Thoracic aorta (tissue), 2 donors: ENCODE results near the gene ATP6V0B. TPM values are rescaled to one million over a fixed set of nuclear protein-coding genes. Genes with fewer than 3 reads are reported as not detected.

Source experiments
- ATAC-seq: fragments of 150-250 bp; one replicate; pipeline ENCODE4 v1.8.0; 2017; ENCODE audit warnings: low read depth; ENCODE audit not compliant: insufficient number of reproducible peaks, low FRiP score
- DNase-seq: peaks from one replicate; pipeline ENCODE4 v3.0.0-alpha.2; 2020; ENCODE audit warnings: low spot score
- H3K27ac ChIP-seq, 2 donors: fragments of 200-600 bp; sonication (generic); 1 replicate in 1 of 2; 2 replicates in 1 of 2; pipeline ENCODE4 v1.5.1; 2016; ENCODE audit warnings: mild to moderate bottlenecking in 2 of 2, moderate library complexity in 2 of 2
- H3K27me3 ChIP-seq: fragments of 200-600 bp; sonication (generic); replicated peaks from 2 replicates; pipeline ENCODE4 v1.6.0; 2016; ENCODE audit warnings: mild to moderate bottlenecking; ENCODE audit not compliant: insufficient read depth
- H3K36me3 ChIP-seq: fragments of 200-600 bp; sonication (generic); one replicate; pipeline ENCODE4 v1.5.1; 2016
- H3K4me1 ChIP-seq, 2 donors: fragments of 200-600 bp; sonication (generic); 1 replicate in 1 of 2; 2 replicates in 1 of 2; pipeline versions ENCODE4 v1.5.1 to v1.6.0; 2016; ENCODE audit warnings: low read depth in 2 of 2, mild to moderate bottlenecking in 1 of 2; ENCODE audit not compliant: control insufficient read depth in 1 of 2
- H3K4me3 ChIP-seq: fragments of 200-600 bp; sonication (generic); 2 replicates; pipeline ENCODE4 v1.5.1; 2016; ENCODE audit warnings: mild to moderate bottlenecking
- H3K9me3 ChIP-seq: fragments of 200-600 bp; sonication (generic); 2 replicates; pipeline ENCODE4 v1.5.1; 2016
- CTCF ChIP-seq: fragments of 200-600 bp; sonication (generic); IDR thresholded peaks from one replicate; pipeline ENCODE4 v1.5.1; 2019; ENCODE audit warnings: antibody characterized with exemption
- total RNA-seq, 2 donors: library from RNA; depleted of rRNA; stranded (reverse); fragments of >200 nt; gene quantifications; one replicate each; pipeline versions ENCODE4 v1.1.0 to v1.2.3, GENCODE V29; 2016

The ATP6V0B gene
- total RNA-seq, 2 donors from 2014 or later = 72.3 to 136 TPM

DNA sequence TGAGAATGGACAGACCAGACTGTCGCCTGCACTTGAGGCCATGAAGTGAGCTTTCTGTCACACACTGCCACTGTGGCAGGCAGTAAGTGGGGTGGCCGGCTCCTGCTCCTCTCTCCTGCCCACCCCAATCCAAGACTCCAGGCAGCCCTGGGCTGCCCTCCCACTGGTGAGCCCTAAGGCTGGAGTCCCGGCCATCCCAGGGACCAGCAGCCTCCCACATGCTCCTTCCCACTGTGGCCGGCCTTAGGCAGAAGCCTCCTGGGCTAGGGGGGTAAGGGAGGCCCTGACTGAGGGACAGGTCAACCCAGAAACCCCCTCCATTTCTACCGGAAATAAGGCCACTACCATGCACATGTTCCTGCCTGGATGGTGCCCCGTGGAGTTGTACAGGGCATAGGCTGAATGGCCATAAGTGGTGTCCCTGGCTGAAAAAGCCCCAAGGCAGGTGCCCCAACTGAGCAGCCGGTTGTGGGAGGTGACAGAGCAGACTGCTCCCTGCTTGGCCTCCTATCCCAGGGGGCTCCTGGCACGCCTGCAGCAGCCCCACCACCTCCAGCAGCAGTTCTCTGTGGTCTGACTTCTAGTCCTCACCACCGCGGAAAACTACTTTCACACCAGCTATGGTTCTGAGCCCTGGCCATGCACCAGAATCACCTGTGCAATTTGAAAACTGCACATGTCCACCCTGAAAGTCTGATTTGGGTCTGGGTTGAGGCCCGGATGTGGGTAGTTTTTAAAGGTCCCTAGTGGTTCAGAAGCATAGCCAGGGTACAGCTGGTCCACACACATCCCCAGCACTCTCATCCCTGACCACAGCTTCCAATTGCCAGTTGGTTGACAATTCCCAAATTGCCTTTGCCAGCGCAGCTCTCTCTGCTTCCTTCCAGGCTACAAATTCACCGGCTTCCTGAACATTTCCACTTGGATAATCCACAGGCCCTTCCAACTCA lies 42.8 kb upstream of the ATP6V0B start:
- Histone ChIP-seq H3K27me3 (no peaks in the 10 kb centered on the region), H3K4me3 (no peak overlapping the region), H3K4me1 (peaks cover 15 to 20% of the 10 kb centered on the region in 2 donors), H3K27ac (no peak overlapping the region), H3K9me3 (no peaks in the 10 kb centered on the region), H3K36me3 (no peaks in the 10 kb centered on the region)
- TF ChIP-seq CTCF = no peak
- no peak for DNase-seq
- ATAC-seq = no peak

- no peak overlapping the region for H3K27ac ChIP-seq
- no peak for ATAC-seq
- H3K27me3 ChIP-seq = no peaks in the 10 kb centered on the region
- H3K4me1 ChIP-seq = peaks cover 15 to 20% of the 10 kb centered on the region in 2 donors
- no peaks in the 10 kb centered on the region for H3K9me3 ChIP-seq
- no peak for DNase-seq
- no peak for TF ChIP-seq CTCF
- H3K4me3 ChIP-seq = peak overlapping the region; percentile 73
- no peaks in the 10 kb centered on the region for H3K36me3 ChIP-seq
Measured at GRCh38 chr1:43932786-43933385, 41.9 kb upstream of the ATP6V0B start.

DNA sequence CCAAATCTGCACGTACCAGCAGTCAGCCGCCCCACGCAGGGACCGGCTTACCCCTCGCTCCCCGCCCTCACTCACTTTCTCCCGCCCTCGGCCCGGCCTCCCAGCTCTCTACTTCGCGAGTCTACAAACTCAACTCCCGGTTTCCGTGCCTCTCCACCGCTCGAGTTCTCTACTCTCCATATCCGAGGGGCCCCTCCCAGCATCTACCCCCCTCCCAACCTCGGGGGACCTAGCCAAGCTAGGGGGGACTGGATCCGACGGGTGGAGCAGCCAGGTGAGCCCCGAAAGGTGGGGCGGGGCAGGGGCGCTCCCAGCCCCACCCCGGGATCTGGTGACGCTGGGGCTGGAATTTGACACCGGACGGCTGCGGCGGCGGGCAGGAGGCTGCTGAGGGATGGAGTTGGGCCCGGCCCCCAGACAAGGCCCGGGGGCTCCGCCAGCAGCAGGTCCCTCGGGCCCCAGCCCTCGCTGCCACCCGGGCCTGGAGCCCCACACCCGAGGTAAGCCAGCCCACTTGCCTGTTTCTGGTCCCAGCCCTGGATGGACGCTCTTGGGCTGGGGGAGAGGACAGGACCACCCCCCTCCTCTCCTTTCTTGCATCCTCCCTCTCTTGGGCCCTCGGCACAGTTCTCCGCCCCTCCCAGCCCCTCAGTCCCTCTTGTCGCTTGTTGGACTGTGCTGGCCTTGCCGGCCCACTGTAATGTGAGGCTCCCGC lies 41.2 kb upstream of the ATP6V0B start, which contains the start of gene ARTN:
ARTN (plus strand) TSS at position 416 of the 715 bp plus-strand sequence. CDS start 1,856 bp downstream, outside the sequence.
- no peak for ATAC-seq

DNA sequence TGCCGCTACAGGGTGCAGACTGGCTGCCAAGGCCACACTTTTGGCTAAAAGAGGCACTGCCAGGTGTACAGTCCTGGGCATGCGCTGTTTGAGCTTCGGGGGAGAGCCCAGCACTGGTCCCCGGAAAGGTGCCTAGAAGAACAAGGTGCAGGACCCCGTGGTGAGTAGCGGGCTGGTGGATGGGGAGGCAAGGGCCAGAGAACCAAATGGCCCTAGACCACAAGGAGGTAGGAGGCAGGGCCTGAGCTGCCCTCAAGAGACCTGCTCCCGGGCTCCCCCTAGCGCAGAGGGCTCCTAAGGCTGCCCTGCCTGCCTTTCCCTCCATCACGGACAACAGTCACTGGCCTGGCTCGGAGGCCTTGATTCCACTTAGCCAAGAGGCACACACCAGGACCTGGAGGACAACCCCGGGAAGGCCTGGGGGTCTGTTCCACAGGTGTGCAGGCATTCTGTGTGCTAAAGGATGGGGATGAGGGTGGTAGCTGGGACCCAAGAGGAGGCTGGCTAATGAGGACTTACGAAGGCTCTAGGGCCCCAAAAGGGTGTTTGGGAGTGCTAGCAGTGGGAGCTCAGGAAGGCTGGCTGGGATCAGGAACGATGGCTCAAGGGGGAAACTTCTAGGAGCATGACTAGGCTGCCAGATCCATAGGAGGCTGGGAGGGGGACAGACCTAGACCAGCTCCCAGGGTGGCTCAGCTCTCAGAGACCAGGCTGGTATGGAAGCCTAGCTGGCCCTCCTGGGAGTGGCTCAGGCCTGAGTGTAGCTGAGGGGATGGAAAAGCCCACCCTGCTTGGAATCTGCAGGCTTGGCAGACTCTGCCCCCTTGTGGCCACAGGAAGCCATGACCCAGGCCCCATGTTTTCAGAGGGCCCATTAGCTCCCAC lies 40.4 kb upstream of the ATP6V0B start:
- no peak overlapping the region for H3K27ac ChIP-seq
- peak overlapping the region; percentile 73 for H3K4me3 ChIP-seq
- H3K27me3 ChIP-seq = no peaks in the 10 kb centered on the region
- ATAC-seq = no peak
- no peak for DNase-seq
- no peaks in the 10 kb centered on the region for H3K36me3 ChIP-seq
- no peaks in the 10 kb centered on the region for H3K9me3 ChIP-seq
- peaks cover 15 to 20% of the 10 kb centered on the region in 2 donors for H3K4me1 ChIP-seq
- TF ChIP-seq CTCF = peak; percentile 88

More for the DNA sequence above, 41.2 kb upstream of the ATP6V0B start, which contains the start of gene ARTN:
- H3K36me3 ChIP-seq = no peaks in the 10 kb centered on the region
- H3K27ac ChIP-seq = no peak within 1 kb of the TSS
- no peak for DNase-seq
- peak within 1 kb of the TSS; percentile 73 for H3K4me3 ChIP-seq
- no peaks in the 10 kb centered on the region for H3K9me3 ChIP-seq
- no peaks in the 10 kb centered on the region for H3K27me3 ChIP-seq
- TF ChIP-seq CTCF = no peak
- H3K4me1 ChIP-seq = peaks cover 15 to 20% of the 10 kb centered on the region in 2 donors
